HG03342 (cell line): Measurements from ENCODE around the gene RAI1.

Source experiments
- ATAC-seq: cut with Tn5 transposase; IDR thresholded peaks from one replicate; pipeline ENCODE4 v1.9.1; 2021; ENCODE audit warnings: mild to moderate bottlenecking, moderate library complexity; ENCODE audit not compliant: unreplicated experiment

RAI1 gene

GRCh38 chr17:17713839-17714238, 32.6 kb downstream of the RAI1 start:
- no peak for ATAC-seq

- no peak for ATAC-seq
Measured at GRCh38 chr17:17714261-17714866, 33.1 kb downstream of the RAI1 start.

GRCh38 chr17:17714879-17715278, 33.6 kb downstream of the RAI1 start:
- no peak for ATAC-seq

GRCh38 chr17:17716837-17717523, 35.7 kb downstream of the RAI1 start:
- no peak for ATAC-seq

GRCh38 chr17:17718251-17718650, 37.0 kb downstream of the RAI1 start:
- no peak for ATAC-seq

GRCh38 chr17:17719199-17719940, 38.1 kb downstream of the RAI1 start:
- ATAC-seq, result no peak

- no peak for ATAC-seq
Measured at GRCh38 chr17:17719966-17720543, 38.8 kb downstream of the RAI1 start.

GRCh38 chr17:17721140-17721668, 39.9 kb downstream of the RAI1 start:
- no peak for ATAC-seq

GRCh38 chr17:17722081-17722905, 41.0 kb downstream of the RAI1 start:
- ATAC-seq, result no peak

GRCh38 chr17:17722906-17723353, 41.7 kb downstream of the RAI1 start:
- ATAC-seq, result no peak

- no peak for ATAC-seq
Measured at GRCh38 chr17:17723354-17724261, 42.4 kb downstream of the RAI1 start.

- no peak for ATAC-seq
Measured at GRCh38 chr17:17724307-17725010, 43.2 kb downstream of the RAI1 start.

- no peak for ATAC-seq
Measured at GRCh38 chr17:17725011-17725751, 43.9 kb downstream of the RAI1 start.

- no peak for ATAC-seq
Measured at GRCh38 chr17:17725752-17726457, 44.6 kb downstream of the RAI1 start.

GRCh38 chr17:17726458-17727060, 45.3 kb downstream of the RAI1 start:
- no peak for ATAC-seq

- ATAC-seq, result no peak
Measured at GRCh38 chr17:17727111-17727659, 45.9 kb downstream of the RAI1 start.

GRCh38 chr17:17728146-17728545, 46.9 kb downstream of the RAI1 start:
- ATAC-seq, result no peak
